Spleen (tissue), 7 donors: Measurements from ENCODE around the gene ACSF3.

Experiments used
- CTCF ChIP-seq, 11 experiments: fragments of 200-600 bp in 7 of 11; fragments of 450-650 bp in 4 of 11; sonication (generic) in 4 of 11; IDR thresholded peaks in 8 of 11; conservative IDR thresholded peaks in 3 of 11; 1 replicate in 7 of 11; 2 replicates in 4 of 11; pipeline versions ENCODE4 v1.4.0 to v1.8.0; 2016 to 2021; ENCODE audit warnings: antibody characterized with exemption in 11 of 11, inconsistent platforms in 4 of 11, mild to moderate bottlenecking in 1 of 11
- POLR2AphosphoS5 ChIP-seq, 3 donors: sonication (generic); formaldehyde crosslinking; IDR thresholded peaks; one replicate each; pipeline ENCODE4 v1.5.1; 2017; ENCODE audit warnings: antibody characterized with exemption in 3 of 3
- donor health status: DM: no; HTN: no; CAD: no; lungs with moderate emphysema.
- donor health status: DM: no; HTN: no; CAD: no.
- donor health status: DM: no; HTN: no; CAD: no.

GRCh38 chr16:89157778-89158177 lies 64.1 kb downstream of the ACSF3 start:
- TF ChIP-seq CTCF (IDR thresholded peaks at IDR 0.05 in 8 of 11, conservative IDR thresholded peaks at IDR 0.05 in 3 of 11) (no peak), POLR2AphosphoS5 (IDR thresholded peaks at IDR 0.05) (no peak)
